Measurements from ENCODE around the gene CD300C.
"Not testable (repeated sequence)": the region's sequence is repeated elsewhere in the genome, so short reads cannot be mapped to it uniquely, and the experiment has no call there.

Gene CD300C

DNA sequence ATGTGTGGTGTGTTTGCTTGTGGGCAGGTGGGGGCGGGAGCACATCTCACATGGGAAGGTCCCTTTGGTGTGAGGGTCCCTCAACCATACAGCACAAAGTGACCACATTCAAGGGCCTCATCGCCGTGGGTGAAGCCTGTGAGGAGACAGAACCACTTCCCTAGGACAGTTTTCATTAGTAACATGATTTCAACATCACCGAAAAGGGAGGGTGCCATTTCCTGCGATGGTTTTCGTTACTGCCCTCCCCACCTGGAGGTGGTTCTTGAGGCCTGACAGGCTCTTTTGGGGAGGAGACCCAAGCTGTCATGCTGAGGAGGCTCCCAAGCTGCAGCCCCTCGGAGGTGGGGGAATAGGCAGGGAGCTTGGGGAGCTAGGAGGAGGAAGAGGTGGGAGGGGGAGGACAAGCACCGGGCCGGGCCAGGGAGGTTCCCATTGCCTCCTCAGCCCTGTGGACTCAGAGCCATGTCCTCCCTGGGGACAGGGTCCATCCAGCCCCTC, 24.2 kb downstream of the CD300C start:
- Histone ChIP-seq H3K9me2 (replicated peaks; ENCODE audit: insufficient read depth, low read length) (no peaks in the 10 kb centered on the region), H4K20me1 (ENCODE audit: insufficient read depth, low read length) (no peaks in the 10 kb centered on the region), H3K4me1 (ENCODE audit: low read length) (no peaks in the 10 kb centered on the region), H3K4me3 (ENCODE audit: low read length) (no peak overlapping the region), H3K79me2 (ENCODE audit: low read length) (no peaks in the 10 kb centered on the region), H3K27me3 (replicated peaks; ENCODE audit: insufficient read depth, low read length) (peaks cover 93% of the 10 kb centered on the region), H3K9me3 (replicated peaks; ENCODE audit: insufficient read depth, low read length) (no peaks in the 10 kb centered on the region), H3K4me2 (ENCODE audit: low read depth, low read length) (no peak overlapping the region), H3F3A (ENCODE audit: insufficient read depth, low read length) (no peaks in the 10 kb centered on the region), H2AFZ (ENCODE audit: low read length) (no peak overlapping the region), H3K27ac (ENCODE audit: low read length) (no peak overlapping the region), H3K36me3 (replicated peaks; ENCODE audit: insufficient read depth, low read length) (no peaks in the 10 kb centered on the region), H3K9ac (ENCODE audit: low read length) (no peak overlapping the region)
- no peak for TF ChIP-seq EZH2 (optimal IDR thresholded peaks at IDR 0.05; ENCODE audit: low read depth, low read length)
- TF ChIP-seq CTCF (IDR thresholded peaks at IDR 0.05; ENCODE audit: low read length), result no peak
- no peak for TF ChIP-seq EZH2phosphoT487 (IDR thresholded peaks at IDR 0.05; ENCODE audit: low read length)
- DNase-seq, result no peak

GRCh38 chr17:74520790-74521480, 25.0 kb downstream of the CD300C start:
- no peak for TF ChIP-seq EZH2 (optimal IDR thresholded peaks at IDR 0.05; ENCODE audit: low read depth, low read length)
- TF ChIP-seq CTCF (IDR thresholded peaks at IDR 0.05; ENCODE audit: low read length), result no peak
- TF ChIP-seq EZH2phosphoT487 (IDR thresholded peaks at IDR 0.05; ENCODE audit: low read length), result no peak
- H3K9me2 ChIP-seq (replicated peaks; ENCODE audit: insufficient read depth, low read length), result no peaks in the 10 kb centered on the region
- no peaks in the 10 kb centered on the region for H3K79me2 ChIP-seq (ENCODE audit: low read length)
- no peaks in the 10 kb centered on the region for H3K9me3 ChIP-seq (replicated peaks; ENCODE audit: insufficient read depth, low read length)
- H3K9ac ChIP-seq (ENCODE audit: low read length), result no peak overlapping the region
- no peak overlapping the region for H3K27ac ChIP-seq (ENCODE audit: low read length)
- H3K4me3 ChIP-seq (ENCODE audit: low read length), result no peak overlapping the region
- H2AFZ ChIP-seq (ENCODE audit: low read length), result no peak overlapping the region
- H3K4me2 ChIP-seq (ENCODE audit: low read depth, low read length), result no peak overlapping the region
- no peaks in the 10 kb centered on the region for H4K20me1 ChIP-seq (ENCODE audit: insufficient read depth, low read length)
- H3K4me1 ChIP-seq (ENCODE audit: low read length), result no peaks in the 10 kb centered on the region
- H3K36me3 ChIP-seq (replicated peaks; ENCODE audit: insufficient read depth, low read length), result no peaks in the 10 kb centered on the region
- no peaks in the 10 kb centered on the region for H3F3A ChIP-seq (ENCODE audit: insufficient read depth, low read length)
- H3K27me3 ChIP-seq (replicated peaks; ENCODE audit: insufficient read depth, low read length), result peaks cover 93% of the 10 kb centered on the region
- DNase-seq, result no peak

- no peak overlapping the region for H3K27ac ChIP-seq (ENCODE audit: low read length)
- no peaks in the 10 kb centered on the region for H3K9me3 ChIP-seq (replicated peaks; ENCODE audit: insufficient read depth, low read length)
- no peak overlapping the region for H3K4me2 ChIP-seq (ENCODE audit: low read depth, low read length)
- H4K20me1 ChIP-seq (ENCODE audit: insufficient read depth, low read length), result no peaks in the 10 kb centered on the region
- H3K36me3 ChIP-seq (replicated peaks; ENCODE audit: insufficient read depth, low read length), result no peaks in the 10 kb centered on the region
- no peak overlapping the region for H3K4me3 ChIP-seq (ENCODE audit: low read length)
- TF ChIP-seq EZH2phosphoT487 (IDR thresholded peaks at IDR 0.05; ENCODE audit: low read length) (no peak), CTCF (IDR thresholded peaks at IDR 0.05; ENCODE audit: low read length) (no peak), EZH2 (optimal IDR thresholded peaks at IDR 0.05; ENCODE audit: low read depth, low read length) (no peak)
- no peaks in the 10 kb centered on the region for H3K4me1 ChIP-seq (ENCODE audit: low read length)
- H2AFZ ChIP-seq (ENCODE audit: low read length), result no peak overlapping the region
- H3K27me3 ChIP-seq (replicated peaks; ENCODE audit: insufficient read depth, low read length), result peaks cover 84% of the 10 kb centered on the region
- DNase-seq, result no peak
- no peaks in the 10 kb centered on the region for H3K9me2 ChIP-seq (replicated peaks; ENCODE audit: insufficient read depth, low read length)
- no peak overlapping the region for H3K9ac ChIP-seq (ENCODE audit: low read length)
- H3F3A ChIP-seq (ENCODE audit: insufficient read depth, low read length), result no peaks in the 10 kb centered on the region
- no peaks in the 10 kb centered on the region for H3K79me2 ChIP-seq (ENCODE audit: low read length)
These were observed 25.9 kb downstream of the CD300C start for GRCh38 chr17:74520016-74520434.

DNA sequence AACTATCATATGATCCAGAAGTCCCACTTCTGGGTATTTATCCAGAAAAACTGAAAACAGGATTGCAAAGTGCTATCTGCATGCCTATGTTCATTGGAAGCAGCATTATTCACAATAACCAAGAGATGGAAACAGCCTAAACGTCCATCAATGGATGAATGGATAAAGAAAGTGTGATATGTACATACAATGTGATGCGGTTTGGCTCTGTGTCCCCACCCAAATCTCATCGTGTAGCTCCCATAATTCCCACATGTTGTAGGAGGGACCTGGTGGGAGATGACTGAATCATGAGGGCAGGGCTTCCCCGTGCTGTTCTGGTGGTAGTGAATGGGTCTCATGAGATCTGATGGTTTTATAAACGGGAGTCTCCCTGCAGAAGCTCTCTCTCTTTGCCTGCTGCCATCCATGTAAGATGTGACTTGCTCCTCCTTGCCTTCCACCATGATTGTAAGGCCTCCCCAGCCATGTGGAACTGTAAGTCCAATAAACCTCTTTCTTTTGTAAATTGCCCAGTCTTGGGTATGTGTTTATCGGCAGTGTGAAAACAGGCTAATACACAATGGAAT, 27.4 kb downstream of the CD300C start:
- H3K9me3 ChIP-seq (replicated peaks; ENCODE audit: insufficient read depth, low read length); H3K36me3 ChIP-seq (replicated peaks; ENCODE audit: insufficient read depth, low read length); H3K4me3 ChIP-seq (ENCODE audit: low read length); H3K79me2 ChIP-seq (ENCODE audit: low read length); H3K27ac ChIP-seq (ENCODE audit: low read length); H3K9me2 ChIP-seq (replicated peaks; ENCODE audit: insufficient read depth, low read length); H2AFZ ChIP-seq (ENCODE audit: low read length); H3F3A ChIP-seq (ENCODE audit: insufficient read depth, low read length); H3K9ac ChIP-seq (ENCODE audit: low read length); DNase-seq; H4K20me1 ChIP-seq (ENCODE audit: insufficient read depth, low read length); H3K4me1 ChIP-seq (ENCODE audit: low read length); H3K4me2 ChIP-seq (ENCODE audit: low read depth, low read length): not testable (repeated sequence)
- H3K27me3 ChIP-seq (replicated peaks; ENCODE audit: insufficient read depth, low read length), result peaks cover 68% of the 10 kb centered on the region

Data from MM.1S (cell line).